Measurements from ENCODE around the gene ZNF500.

DNA sequence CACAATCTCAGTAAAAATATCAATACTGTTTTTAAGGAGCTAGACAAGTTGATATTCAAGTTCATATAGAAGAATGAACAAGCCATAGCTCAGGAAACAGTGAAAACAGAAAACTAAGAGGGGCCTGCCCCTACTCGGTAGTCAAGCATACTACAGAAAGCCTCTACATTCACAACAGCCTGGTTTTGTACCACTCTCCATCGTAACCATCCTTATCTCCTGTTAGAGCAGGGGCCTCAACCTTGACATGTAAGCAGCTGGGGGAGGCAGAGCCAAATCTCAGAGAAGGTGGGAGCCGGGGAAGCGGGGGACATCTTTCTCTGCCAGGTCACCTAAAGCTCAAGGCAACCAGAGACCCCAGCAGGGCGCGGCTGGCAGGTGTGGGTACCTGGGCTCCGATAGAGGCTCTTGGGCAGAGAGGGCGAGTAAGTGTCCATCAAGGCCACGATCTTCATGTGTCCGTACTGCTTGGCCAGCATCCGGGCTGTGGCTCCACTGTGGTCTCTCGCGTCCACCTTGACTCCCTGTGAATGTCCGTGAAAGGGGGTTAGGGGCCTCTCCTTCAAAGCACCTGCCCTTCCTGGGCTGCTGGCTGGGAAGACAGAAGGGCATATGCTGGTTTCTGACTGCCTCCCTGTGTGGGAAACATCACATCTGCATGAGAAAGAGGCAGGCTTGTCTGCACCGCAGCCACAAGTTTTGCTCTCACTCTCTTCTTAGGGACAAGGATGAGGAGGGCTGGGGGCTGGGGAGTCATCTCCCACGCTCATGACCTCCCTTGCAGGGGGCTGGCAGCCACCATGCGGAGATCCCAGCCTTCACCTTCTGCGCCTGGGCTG is 53.1 kb downstream of the ZNF500 start:
- TF ChIP-seq, protein P1, sequence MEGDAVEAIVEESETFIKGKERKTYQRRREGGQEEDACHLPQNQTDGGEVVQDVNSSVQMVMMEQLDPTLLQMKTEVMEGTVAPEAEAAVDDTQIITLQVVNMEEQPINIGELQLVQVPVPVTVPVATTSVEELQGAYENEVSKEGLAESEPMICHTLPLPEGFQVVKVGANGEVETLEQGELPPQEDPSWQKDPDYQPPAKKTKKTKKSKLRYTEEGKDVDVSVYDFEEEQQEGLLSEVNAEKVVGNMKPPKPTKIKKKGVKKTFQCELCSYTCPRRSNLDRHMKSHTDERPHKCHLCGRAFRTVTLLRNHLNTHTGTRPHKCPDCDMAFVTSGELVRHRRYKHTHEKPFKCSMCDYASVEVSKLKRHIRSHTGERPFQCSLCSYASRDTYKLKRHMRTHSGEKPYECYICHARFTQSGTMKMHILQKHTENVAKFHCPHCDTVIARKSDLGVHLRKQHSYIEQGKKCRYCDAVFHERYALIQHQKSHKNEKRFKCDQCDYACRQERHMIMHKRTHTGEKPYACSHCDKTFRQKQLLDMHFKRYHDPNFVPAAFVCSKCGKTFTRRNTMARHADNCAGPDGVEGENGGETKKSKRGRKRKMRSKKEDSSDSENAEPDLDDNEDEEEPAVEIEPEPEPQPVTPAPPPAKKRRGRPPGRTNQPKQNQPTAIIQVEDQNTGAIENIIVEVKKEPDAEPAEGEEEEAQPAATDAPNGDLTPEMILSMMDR (IDR thresholded peaks at IDR 0.05), result no peak
- TF ChIP-seq POLR2A (IDR thresholded peaks at IDR 0.05), result no peak
